SK-N-SH treated with all-trans-retinoic acid at 6 μM for 48 hours (cell line): Measurements from ENCODE around the gene FNBP1L.

Source experiments
- ATAC-seq: fragments of 200-7000 bp; cut with Tn5 transposase; 3 replicates; pipeline ENCODE4 v1.9.1; 2020; ENCODE audit warnings: mild to moderate bottlenecking, moderate library complexity
- ARNTL ChIP-seq: fragments of 450-650 bp; formaldehyde crosslinking; IDR thresholded peaks from 2 replicates; pipeline ENCODE4 v1.5.0; 2020; ENCODE audit warnings: low read depth, mild to moderate bottlenecking, moderate library complexity, borderline replicate concordance
- BACH2 ChIP-seq: fragments of 250-450 bp; sonication (Bioruptor Pico); IDR thresholded peaks from 2 replicates; pipeline ENCODE4 v1.9.0; 2021; ENCODE audit warnings: mild to moderate bottlenecking, borderline replicate concordance
- CREB5 ChIP-seq: fragments of 250-450 bp; sonication (Bioruptor Pico); IDR thresholded peaks from 2 replicates; pipeline ENCODE4 v1.5.1; 2020; ENCODE audit warnings: low read depth, mild to moderate bottlenecking, moderate library complexity
- CSDC2 ChIP-seq: fragments of 250-450 bp; sonication (Bioruptor Pico); IDR thresholded peaks from 2 replicates; pipeline ENCODE4 v1.5.0; 2020; ENCODE audit warnings: mild to moderate bottlenecking, moderate library complexity
- CSRNP3 ChIP-seq: fragments of 250-450 bp; sonication (Bioruptor Pico); IDR thresholded peaks from 2 replicates; pipeline ENCODE4 v1.5.1; 2021; ENCODE audit warnings: mild to moderate bottlenecking, moderate library complexity
- ESRRG ChIP-seq: fragments of 250-450 bp; sonication (Bioruptor Pico); IDR thresholded peaks from 2 replicates; pipeline ENCODE4 v1.6.1; 2021; ENCODE audit warnings: mild to moderate bottlenecking
- GLIS3 ChIP-seq: fragments of 250-450 bp; sonication (Bioruptor Pico); IDR thresholded peaks from 2 replicates; pipeline ENCODE4 v1.5.0; 2020; ENCODE audit warnings: mild to moderate bottlenecking, moderate library complexity
- ISL1 ChIP-seq: fragments of 250-450 bp; sonication (Bioruptor Pico); IDR thresholded peaks from 2 replicates; pipeline ENCODE4 v2.1.2; 2022; ENCODE audit warnings: mild to moderate bottlenecking, moderate library complexity
- OSR1 ChIP-seq: fragments of 250-450 bp; sonication (Bioruptor Pico); IDR thresholded peaks from 2 replicates; pipeline ENCODE4 v1.8.0; 2022; ENCODE audit warnings: moderate library complexity, mild to moderate bottlenecking, inconsistent platforms
- PPARA ChIP-seq: fragments of 250-450 bp; sonication (Bioruptor Pico); IDR thresholded peaks from 2 replicates; pipeline ENCODE4 v1.5.0; 2020; ENCODE audit warnings: mild to moderate bottlenecking, borderline replicate concordance
- RARB ChIP-seq: fragments of 250-450 bp; sonication (Bioruptor Pico); IDR thresholded peaks from 2 replicates; pipeline ENCODE4 v1.8.0; 2021; ENCODE audit warnings: mild to moderate bottlenecking, moderate library complexity
- SNAI2 ChIP-seq: fragments of 250-450 bp; sonication (Bioruptor Pico); IDR thresholded peaks from 2 replicates; pipeline ENCODE4 v1.5.0; 2020; ENCODE audit warnings: mild to moderate bottlenecking, moderate library complexity
- TCF4 ChIP-seq: fragments of 250-450 bp; sonication (Bioruptor Pico); IDR thresholded peaks from 2 replicates; pipeline ENCODE4 v1.8.0; 2021; ENCODE audit warnings: mild to moderate bottlenecking, moderate library complexity, borderline replicate concordance
- TOX ChIP-seq: fragments of 250-450 bp; sonication (Bioruptor Pico); IDR thresholded peaks from 2 replicates; pipeline ENCODE4 v1.8.0; 2021; ENCODE audit warnings: mild to moderate bottlenecking, moderate library complexity, borderline replicate concordance
- ZC3H10 ChIP-seq: fragments of 250-450 bp; sonication (Bioruptor Pico); IDR thresholded peaks from 2 replicates; pipeline ENCODE4 v1.5.1; 2021; ENCODE audit warnings: mild to moderate bottlenecking, moderate library complexity
- ZFP3 ChIP-seq: fragments of 250-450 bp; sonication (Bioruptor Pico); IDR thresholded peaks from 2 replicates; pipeline ENCODE4 v1.5.0; 2020; ENCODE audit warnings: mild to moderate bottlenecking, moderate library complexity
- ZFP30 ChIP-seq: fragments of 450-650 bp; formaldehyde crosslinking; IDR thresholded peaks from 2 replicates; pipeline ENCODE4 v1.5.0; 2022; ENCODE audit warnings: mild to moderate bottlenecking, moderate library complexity
- ZNF565 ChIP-seq: fragments of 450-650 bp; formaldehyde crosslinking; conservative IDR thresholded peaks from 2 replicates; pipeline ENCODE4 v1.5.0; 2020; ENCODE audit warnings: low read depth, mild to moderate bottlenecking, moderate library complexity
- ZNF70 ChIP-seq: fragments of 450-650 bp; formaldehyde crosslinking; IDR thresholded peaks from 2 replicates; pipeline ENCODE4 v1.5.0; 2020; ENCODE audit warnings: mild to moderate bottlenecking, moderate library complexity
- ZNF8 ChIP-seq: fragments of 450-650 bp; formaldehyde crosslinking; IDR thresholded peaks from 2 replicates; pipeline ENCODE4 v1.5.0; 2020; ENCODE audit warnings: mild to moderate bottlenecking, moderate library complexity
- TF ChIP-seq, protein P1 (sequence below): fragments of 250-450 bp; sonication (Bioruptor Pico); IDR thresholded peaks from 2 replicates; pipeline ENCODE4 v1.8.0; 2021; ENCODE audit warnings: low read depth, mild to moderate bottlenecking, moderate library complexity, borderline replicate concordance
- TF ChIP-seq, protein P2 (sequence below): fragments of 250-450 bp; sonication (Bioruptor Pico); IDR thresholded peaks from 2 replicates; pipeline ENCODE4 v1.5.0; 2020; ENCODE audit warnings: mild to moderate bottlenecking, moderate library complexity

FNBP1L gene

DNA sequence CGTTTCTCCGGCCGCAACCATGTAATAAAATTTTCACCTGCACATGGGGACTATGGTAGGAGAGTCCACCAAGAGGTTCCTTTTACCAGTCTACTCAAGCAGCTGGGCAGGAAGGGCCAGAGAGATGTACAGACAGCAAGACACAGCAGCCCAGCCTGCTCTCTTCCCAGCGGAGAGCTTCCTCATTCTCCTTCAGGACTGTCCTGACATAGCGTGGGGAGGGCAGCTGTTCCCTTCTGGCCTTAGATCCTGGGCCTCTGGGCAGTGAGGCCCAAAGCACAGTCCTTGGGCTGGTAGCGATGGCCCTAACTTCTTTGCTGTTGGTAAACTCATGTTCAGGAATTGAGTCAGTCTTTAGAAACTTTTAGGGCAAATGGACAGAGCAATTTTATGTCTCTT, 144.6 kb downstream of the FNBP1L start (continued):
- TF ChIP-seq, protein P1, sequence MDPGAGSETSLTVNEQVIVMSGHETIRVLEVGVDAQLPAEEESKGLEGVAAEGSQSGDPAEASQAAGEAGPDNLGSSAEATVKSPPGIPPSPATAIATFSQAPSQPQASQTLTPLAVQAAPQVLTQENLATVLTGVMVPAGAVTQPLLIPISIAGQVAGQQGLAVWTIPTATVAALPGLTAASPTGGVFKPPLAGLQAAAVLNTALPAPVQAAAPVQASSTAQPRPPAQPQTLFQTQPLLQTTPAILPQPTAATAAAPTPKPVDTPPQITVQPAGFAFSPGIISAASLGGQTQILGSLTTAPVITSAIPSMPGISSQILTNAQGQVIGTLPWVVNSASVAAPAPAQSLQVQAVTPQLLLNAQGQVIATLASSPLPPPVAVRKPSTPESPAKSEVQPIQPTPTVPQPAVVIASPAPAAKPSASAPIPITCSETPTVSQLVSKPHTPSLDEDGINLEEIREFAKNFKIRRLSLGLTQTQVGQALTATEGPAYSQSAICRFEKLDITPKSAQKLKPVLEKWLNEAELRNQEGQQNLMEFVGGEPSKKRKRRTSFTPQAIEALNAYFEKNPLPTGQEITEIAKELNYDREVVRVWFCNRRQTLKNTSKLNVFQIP: no peak
- TF ChIP-seq, all 23 proteins: peak for 0

DNA sequence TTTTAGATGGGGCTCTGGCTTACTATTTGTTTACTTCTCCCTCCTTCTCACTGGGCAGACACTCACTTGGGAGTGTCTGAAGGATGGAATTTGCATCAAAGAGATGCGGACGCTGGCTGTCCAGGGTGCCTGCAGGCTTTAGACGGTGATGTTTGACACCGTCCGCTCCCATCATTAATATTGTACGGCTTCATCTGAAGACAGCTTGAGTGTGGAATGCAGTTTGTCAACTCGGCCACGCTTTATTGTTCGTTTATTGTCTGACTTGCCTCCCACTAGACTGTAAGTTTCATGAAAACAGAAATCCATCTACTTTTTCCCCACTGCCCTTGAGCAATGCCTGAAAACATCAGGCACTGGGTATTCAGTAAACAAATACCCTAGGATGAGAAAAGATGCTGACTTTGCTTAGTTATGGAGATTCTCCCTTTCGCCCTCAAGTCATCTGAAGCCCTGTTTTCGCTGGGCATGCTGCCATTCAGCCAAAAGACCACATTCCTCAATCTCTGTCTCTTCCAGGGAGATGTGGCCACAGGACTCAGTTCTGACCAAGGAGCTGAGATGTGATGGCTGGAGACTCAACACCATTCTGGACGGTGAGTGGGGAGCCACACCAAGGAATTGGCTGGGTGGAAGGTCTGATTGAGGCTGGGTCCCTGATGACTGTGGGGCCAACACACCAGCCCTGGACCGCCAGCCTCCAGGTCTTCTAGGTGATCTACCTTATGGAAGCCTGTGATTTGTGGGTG, 146.1 kb downstream of the FNBP1L start:
- ATAC-seq: no peak
- TF ChIP-seq ISL1: no peak
- TF ChIP-seq RARB (CRISPR knock-in tag): no peak
- TF ChIP-seq ARNTL (CRISPR knock-in tag): no peak
- no peak for TF ChIP-seq GLIS3 (CRISPR knock-in tag)
- TF ChIP-seq TCF4 (CRISPR knock-in tag): no peak
- TF ChIP-seq TOX (CRISPR knock-in tag): no peak
- TF ChIP-seq CSRNP3 (CRISPR knock-in tag): no peak
- TF ChIP-seq ZFP3 (CRISPR knock-in tag): no peak

- ATAC-seq: no peak
- TF ChIP-seq, protein P2, sequence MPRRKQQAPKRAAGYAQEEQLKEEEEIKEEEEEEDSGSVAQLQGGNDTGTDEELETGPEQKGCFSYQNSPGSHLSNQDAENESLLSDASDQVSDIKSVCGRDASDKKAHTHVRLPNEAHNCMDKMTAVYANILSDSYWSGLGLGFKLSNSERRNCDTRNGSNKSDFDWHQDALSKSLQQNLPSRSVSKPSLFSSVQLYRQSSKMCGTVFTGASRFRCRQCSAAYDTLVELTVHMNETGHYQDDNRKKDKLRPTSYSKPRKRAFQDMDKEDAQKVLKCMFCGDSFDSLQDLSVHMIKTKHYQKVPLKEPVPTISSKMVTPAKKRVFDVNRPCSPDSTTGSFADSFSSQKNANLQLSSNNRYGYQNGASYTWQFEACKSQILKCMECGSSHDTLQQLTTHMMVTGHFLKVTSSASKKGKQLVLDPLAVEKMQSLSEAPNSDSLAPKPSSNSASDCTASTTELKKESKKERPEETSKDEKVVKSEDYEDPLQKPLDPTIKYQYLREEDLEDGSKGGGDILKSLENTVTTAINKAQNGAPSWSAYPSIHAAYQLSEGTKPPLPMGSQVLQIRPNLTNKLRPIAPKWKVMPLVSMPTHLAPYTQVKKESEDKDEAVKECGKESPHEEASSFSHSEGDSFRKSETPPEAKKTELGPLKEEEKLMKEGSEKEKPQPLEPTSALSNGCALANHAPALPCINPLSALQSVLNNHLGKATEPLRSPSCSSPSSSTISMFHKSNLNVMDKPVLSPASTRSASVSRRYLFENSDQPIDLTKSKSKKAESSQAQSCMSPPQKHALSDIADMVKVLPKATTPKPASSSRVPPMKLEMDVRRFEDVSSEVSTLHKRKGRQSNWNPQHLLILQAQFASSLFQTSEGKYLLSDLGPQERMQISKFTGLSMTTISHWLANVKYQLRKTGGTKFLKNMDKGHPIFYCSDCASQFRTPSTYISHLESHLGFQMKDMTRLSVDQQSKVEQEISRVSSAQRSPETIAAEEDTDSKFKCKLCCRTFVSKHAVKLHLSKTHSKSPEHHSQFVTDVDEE (CRISPR knock-in tag): no peak
- no peak for TF ChIP-seq ZNF70 (CRISPR knock-in tag)
- no peak for TF ChIP-seq ZC3H10 (CRISPR knock-in tag)
- no peak for TF ChIP-seq CSDC2 (CRISPR knock-in tag)
- TF ChIP-seq CREB5 (CRISPR knock-in tag): no peak
Measured at GRCh38 chr1:93594603-93594880, 146.6 kb downstream of the FNBP1L start.

- no peak for TF ChIP-seq ZFP3 (CRISPR knock-in tag)
- TF ChIP-seq SNAI2 (CRISPR knock-in tag): no peak
- TF ChIP-seq PPARA (CRISPR knock-in tag): no peak
- TF ChIP-seq ISL1: no peak
- TF ChIP-seq TOX (CRISPR knock-in tag): no peak
- no peak for TF ChIP-seq TCF4 (CRISPR knock-in tag)
- no peak for TF ChIP-seq GLIS3 (CRISPR knock-in tag)
- no peak for TF ChIP-seq BACH2 (CRISPR knock-in tag)
- TF ChIP-seq ZNF8 (CRISPR knock-in tag): no peak
- TF ChIP-seq ZNF565 (CRISPR knock-in tag): no peak
- TF ChIP-seq ZFP30: no peak
- ATAC-seq: peak; percentile 7; the same call in 1 of the 3 replicates
Measured at GRCh38 chr1:93595266-93595665, 147.3 kb downstream of the FNBP1L start.

- no peak; the same call in 2 of the 3 replicates for ATAC-seq
- TF ChIP-seq, protein P2 (CRISPR knock-in tag): no peak
- no peak for TF ChIP-seq ZNF565 (CRISPR knock-in tag)
- TF ChIP-seq OSR1 (CRISPR knock-in tag): no peak
- TF ChIP-seq ESRRG (CRISPR knock-in tag): no peak
- no peak for TF ChIP-seq CSDC2 (CRISPR knock-in tag)
- TF ChIP-seq CREB5 (CRISPR knock-in tag): no peak
- no peak for TF ChIP-seq ISL1
Measured at GRCh38 chr1:93595743-93596142, 147.8 kb downstream of the FNBP1L start.
